Measurements from ENCODE around the gene BUB3. TPM values are rescaled to one million over a fixed set of nuclear protein-coding genes. Genes with fewer than 3 reads are reported as not detected.

Gene BUB3
- total and polyA plus RNA-seq, 7 donors = 39.6 to 116 (median 82.1) TPM

GRCh38 chr10:123136806-123137642, 17.2 kb upstream of the BUB3 start:
- Histone ChIP-seq H3K27me3 (peaks cover 87 to 100% (median 100%) of the 10 kb centered on the region in 3 donors), H3K36me3 (no peaks in the 10 kb centered on the region), H3K4me3 (peak overlapping the region in 3 of 4 donors; percentile 4 to 26 (median 7)), H3K27ac (no peak overlapping the region), H3K9me3 (no peaks in the 10 kb centered on the region), H3K4me1 (peaks cover 0 to 66% (median 56%) of the 10 kb centered on the region in 4 donors)
- WGBS, 2 donors = 1 to 2% methylated on average over 83 of the region's 83 CpGs
- intact Hi-C loops (cut with DNase I) = loop anchor here (10.0 kb wide), 1 partner anchor 828 kb away; no protein-coding TSS in a partner anchor
- no peak for DNase-seq
- TF ChIP-seq POLR2AphosphoS5 (IDR thresholded peaks at IDR 0.05) (no peak), EP300 (IDR thresholded peaks at IDR 0.05) (no peak), CTCF (IDR thresholded peaks at IDR 0.05) (no peak), POLR2A (IDR thresholded peaks at IDR 0.05) (no peak)

- TF ChIP-seq EP300 (IDR thresholded peaks at IDR 0.05) (no peak), POLR2AphosphoS5 (IDR thresholded peaks at IDR 0.05) (no peak), CTCF (IDR thresholded peaks at IDR 0.05) (no peak), POLR2A (IDR thresholded peaks at IDR 0.05) (no peak)
- no peak for DNase-seq
- Histone ChIP-seq H3K36me3 (no peaks in the 10 kb centered on the region), H3K27me3 (peaks cover 90 to 100% (median 100%) of the 10 kb centered on the region in 3 donors), H3K4me1 (peaks cover 0 to 58% (median 44%) of the 10 kb centered on the region in 4 donors), H3K27ac (no peak overlapping the region), H3K9me3 (no peaks in the 10 kb centered on the region), H3K4me3 (no peak overlapping the region)
- intact Hi-C loops (cut with DNase I) = loop anchor here (10.0 kb wide), 1 partner anchor 826 kb away; no protein-coding TSS in a partner anchor
- WGBS, 2 donors = 2 to 9% methylated on average over 7 of the region's 7 CpGs
Observed at GRCh38 chr10:123139165-123139520, 15.1 kb upstream of the BUB3 start.

DNA sequence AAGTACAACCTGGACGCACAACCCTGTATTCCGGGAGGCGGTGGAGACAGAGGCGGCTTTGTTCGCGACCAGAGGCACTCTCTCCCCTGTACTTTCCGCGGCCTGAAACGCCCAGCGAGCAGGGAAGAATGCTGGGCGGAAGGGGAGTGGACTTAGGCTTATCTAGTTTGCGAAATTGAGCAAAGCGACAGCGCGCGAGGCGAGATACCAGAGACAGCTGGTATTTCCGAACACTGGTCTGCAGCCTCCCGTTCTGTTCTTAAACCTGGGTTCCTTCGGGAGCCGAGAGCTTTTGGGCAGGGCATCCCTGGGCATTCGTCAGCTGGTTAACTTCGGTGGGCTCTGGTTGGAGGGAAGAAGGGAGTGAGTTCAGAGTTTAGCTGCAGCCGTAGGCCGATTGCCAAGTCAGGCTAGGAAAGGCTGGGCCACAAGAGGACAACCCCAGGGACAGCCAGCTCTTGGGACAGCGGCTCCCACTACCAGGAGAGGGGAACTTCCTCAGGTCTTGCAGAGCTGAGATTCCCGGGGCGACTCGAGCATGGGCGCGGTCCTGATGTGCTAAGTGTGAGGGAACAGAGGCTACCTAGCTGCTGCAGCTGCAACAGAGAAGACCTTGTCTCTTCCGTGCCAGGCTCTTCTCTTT, 14.6 kb upstream of the BUB3 start:
- Histone ChIP-seq H3K4me3 (no peak overlapping the region), H3K4me1 (peaks cover 0 to 54% (median 41%) of the 10 kb centered on the region in 4 donors), H3K27me3 (peaks cover 90 to 100% (median 100%) of the 10 kb centered on the region in 3 donors), H3K9me3 (no peaks in the 10 kb centered on the region), H3K36me3 (no peaks in the 10 kb centered on the region), H3K27ac (no peak overlapping the region)
- TF ChIP-seq POLR2AphosphoS5 (IDR thresholded peaks at IDR 0.05) (no peak), CTCF (IDR thresholded peaks at IDR 0.05) (no peak), POLR2A (IDR thresholded peaks at IDR 0.05) (no peak)
- 2 to 4% methylated on average over 32 of the region's 32 CpGs for WGBS, 2 donors
- intact Hi-C loops (cut with DNase I) = loop anchor here (10.0 kb wide), 1 partner anchor 825 kb away; no protein-coding TSS in a partner anchor
- peak; percentile 52 for DNase-seq

- Histone ChIP-seq H3K9me3 (no peaks in the 10 kb centered on the region), H3K36me3 (no peaks in the 10 kb centered on the region), H3K4me1 (peaks cover 0 to 50% (median 34%) of the 10 kb centered on the region in 4 donors), H3K27ac (no peak overlapping the region), H3K27me3 (peaks cover 90 to 100% (median 100%) of the 10 kb centered on the region in 3 donors), H3K4me3 (no peak overlapping the region)
- no peak for TF ChIP-seq CTCF (IDR thresholded peaks at IDR 0.05)
- no peak for TF ChIP-seq POLR2A (IDR thresholded peaks at IDR 0.05)
- TF ChIP-seq EP300 (IDR thresholded peaks at IDR 0.05) = no peak
- TF ChIP-seq POLR2AphosphoS5 (IDR thresholded peaks at IDR 0.05) = no peak
- intact Hi-C loops (cut with DNase I) = no loop called here
- peak; percentile 58 for DNase-seq
- WGBS, 2 donors = 2 to 5% methylated on average over 43 of the region's 43 CpGs
Observed at GRCh38 chr10:123140164-123140982, 13.8 kb upstream of the BUB3 start.

All from sigmoid colon (tissue), 7 donors.